ENCODE measurements around the gene BMAL1. TPM values are rescaled to one million over a fixed set of nuclear protein-coding genes. Genes with fewer than 3 reads are reported as not detected.

Gene BMAL1
- polyA plus RNA-seq, 1 donor (not counting 4 experiments of a cell fraction or from before 2014, with no cell fraction given), result 27.5 TPM

- Histone ChIP-seq H3K9me1 (ENCODE audit: control insufficient read depth, extremely low read depth, insufficient read depth, low read length) (no peaks in the 10 kb centered on the region), H3K4me3 (ENCODE audit: control insufficient read depth in 2 of 3, extremely low read depth in 1 of 3, insufficient read depth in 2 of 3, low read depth in 1 of 3, low read length in 3 of 3) (no peak overlapping the region), H3K36me3 (ENCODE audit: control insufficient read depth in 2 of 2, extremely low read depth in 1 of 2, insufficient read depth in 2 of 2, low read length in 2 of 2) (peaks cover 35 to 36% of the 10 kb centered on the region in 2 experiments), H3K4me2 (ENCODE audit: control insufficient read depth, extremely low read depth, insufficient read depth, low read depth, low read length) (no peak overlapping the region), H3K79me2 (ENCODE audit: control insufficient read depth, insufficient read depth, low read length) (no peaks in the 10 kb centered on the region), H3K9ac (ENCODE audit: control insufficient read depth, extremely low read depth, insufficient read depth, low read length) (no peak overlapping the region), H3K27ac (ENCODE audit: control insufficient read depth, insufficient read depth, low read length) (no peak overlapping the region), H4K20me1 (ENCODE audit: control insufficient read depth, extremely low read depth, insufficient read depth, low read length) (no peaks in the 10 kb centered on the region), H2AFZ (ENCODE audit: control insufficient read depth, low read length) (no peak overlapping the region), H3K4me1 (ENCODE audit: control insufficient read depth, extremely low read depth, insufficient read depth, low read length) (no peaks in the 10 kb centered on the region), H3K9me3 (ENCODE audit: control insufficient read depth, low read depth, low read length) (no peaks in the 10 kb centered on the region), H3K27me3 (ENCODE audit: control insufficient read depth, extremely low read depth, insufficient read depth, low read length) (no peaks in the 10 kb centered on the region)
- TF ChIP-seq CTCF (optimal IDR thresholded peaks at IDR 0.05 in 1 of 3, IDR thresholded peaks at IDR 0.05 in 1 of 3, conservative IDR thresholded peaks at IDR 0.05 in 1 of 3; ENCODE audit: extremely low read depth in 1 of 3, insufficient read depth in 2 of 3, low read length in 3 of 3), result no peak
- TF ChIP-seq EZH2 (IDR thresholded peaks at IDR 0.05; ENCODE audit: low read length), result no peak
- dilution Hi-C loops (cut with MboI; ENCODE audit: extremely low pct_ligation_motif_present, low sequenced_read_pairs), result no loop called here
- FAIRE-seq (no peak), DNase-seq (ENCODE audit: low read depth, low spot score) (no peak)
Observed at GRCh38 chr11:13375798-13376197, 98.2 kb downstream of the BMAL1 start.

GRCh38 chr11:13376402-13376801 is 98.8 kb downstream of the BMAL1 start:
- Histone ChIP-seq H3K9ac (ENCODE audit: control insufficient read depth, extremely low read depth, insufficient read depth, low read length) (no peak overlapping the region), H3K4me1 (ENCODE audit: control insufficient read depth, extremely low read depth, insufficient read depth, low read length) (no peaks in the 10 kb centered on the region), H3K36me3 (ENCODE audit: control insufficient read depth in 2 of 2, extremely low read depth in 1 of 2, insufficient read depth in 2 of 2, low read length in 2 of 2) (peaks cover 36 to 40% of the 10 kb centered on the region in 2 experiments), H3K4me2 (ENCODE audit: control insufficient read depth, extremely low read depth, insufficient read depth, low read depth, low read length) (no peak overlapping the region), H4K20me1 (ENCODE audit: control insufficient read depth, extremely low read depth, insufficient read depth, low read length) (no peaks in the 10 kb centered on the region), H3K27me3 (ENCODE audit: control insufficient read depth, extremely low read depth, insufficient read depth, low read length) (no peaks in the 10 kb centered on the region), H3K9me1 (ENCODE audit: control insufficient read depth, extremely low read depth, insufficient read depth, low read length) (no peaks in the 10 kb centered on the region), H3K79me2 (ENCODE audit: control insufficient read depth, insufficient read depth, low read length) (no peaks in the 10 kb centered on the region), H2AFZ (ENCODE audit: control insufficient read depth, low read length) (no peak overlapping the region), H3K27ac (ENCODE audit: control insufficient read depth, insufficient read depth, low read length) (no peak overlapping the region), H3K4me3 (ENCODE audit: control insufficient read depth in 2 of 3, extremely low read depth in 1 of 3, insufficient read depth in 2 of 3, low read depth in 1 of 3, low read length in 3 of 3) (no peak overlapping the region), H3K9me3 (ENCODE audit: control insufficient read depth, low read depth, low read length) (no peaks in the 10 kb centered on the region)
- FAIRE-seq (no peak), DNase-seq (ENCODE audit: low read depth, low spot score) (no peak)
- TF ChIP-seq EZH2 (IDR thresholded peaks at IDR 0.05; ENCODE audit: low read length) (no peak), CTCF (optimal IDR thresholded peaks at IDR 0.05 in 1 of 3, IDR thresholded peaks at IDR 0.05 in 1 of 3, conservative IDR thresholded peaks at IDR 0.05 in 1 of 3; ENCODE audit: extremely low read depth in 1 of 3, insufficient read depth in 2 of 3, low read length in 3 of 3) (no peak)
- dilution Hi-C loops (cut with MboI; ENCODE audit: extremely low pct_ligation_motif_present, low sequenced_read_pairs), result no loop called here

Data from keratinocyte (primary cell).